ENCODE results near the gene IFIT5.
"Not testable (repeated sequence)": the region's sequence is repeated elsewhere in the genome, so short reads cannot be mapped to it uniquely, and the experiment has no call there.

IFIT5 gene

DNA sequence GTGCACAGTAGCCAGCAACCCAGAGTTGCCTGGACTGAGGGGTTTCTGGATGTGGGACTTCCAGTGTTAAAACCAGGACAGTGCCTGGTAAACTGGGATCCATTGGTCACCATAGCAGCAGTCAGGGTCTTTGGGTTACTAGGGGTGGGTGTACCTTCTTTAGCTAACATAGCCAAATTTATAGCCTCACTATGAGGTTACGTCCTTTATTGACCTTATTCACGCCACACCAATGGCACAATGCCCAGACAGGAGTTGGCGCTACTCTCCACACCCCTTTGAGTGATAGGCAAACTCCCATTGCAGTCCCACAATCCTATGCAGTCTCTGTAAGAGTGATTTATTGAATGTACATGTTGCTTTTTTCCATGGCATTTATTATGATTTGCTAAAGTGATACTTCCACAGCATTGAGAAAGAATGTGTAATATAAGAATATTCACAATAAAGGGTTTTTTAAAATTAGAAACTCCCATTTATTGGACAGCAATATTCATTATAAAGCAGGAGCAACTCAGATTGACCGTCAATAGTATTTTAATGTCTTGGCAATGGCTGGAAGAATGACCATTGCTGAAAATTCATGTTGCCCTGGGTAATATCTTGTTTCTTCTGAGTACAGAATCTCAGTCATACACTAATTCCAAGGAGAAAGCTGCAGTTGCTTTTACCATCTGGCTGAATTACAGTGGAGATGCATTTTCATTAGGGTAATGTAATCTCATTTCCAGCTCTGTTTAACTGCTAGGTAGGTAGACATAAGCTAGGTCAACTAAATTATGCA is 26.1 kb downstream of the IFIT5 start:
- no peak for DNase-seq

DNA sequence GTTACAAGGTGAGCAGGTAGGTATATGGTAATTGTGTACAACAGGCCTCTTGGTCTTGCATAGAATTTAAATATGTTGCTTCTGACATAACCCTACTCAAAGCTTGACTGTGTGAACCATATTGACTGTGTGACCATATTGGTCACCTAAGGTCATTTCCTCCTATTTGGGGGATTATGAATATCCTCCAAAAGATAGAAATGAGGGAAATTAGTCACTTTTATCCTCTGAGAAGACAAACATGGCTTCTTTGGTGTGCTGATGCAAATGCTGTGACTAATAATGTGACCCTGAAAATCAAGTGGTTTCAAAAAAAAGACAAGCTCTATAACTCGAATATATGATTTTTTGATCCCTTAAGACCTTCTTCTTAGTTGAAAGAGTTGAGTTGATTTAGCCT is 27.9 kb downstream of the IFIT5 start:
- no peak for DNase-seq

DNA sequence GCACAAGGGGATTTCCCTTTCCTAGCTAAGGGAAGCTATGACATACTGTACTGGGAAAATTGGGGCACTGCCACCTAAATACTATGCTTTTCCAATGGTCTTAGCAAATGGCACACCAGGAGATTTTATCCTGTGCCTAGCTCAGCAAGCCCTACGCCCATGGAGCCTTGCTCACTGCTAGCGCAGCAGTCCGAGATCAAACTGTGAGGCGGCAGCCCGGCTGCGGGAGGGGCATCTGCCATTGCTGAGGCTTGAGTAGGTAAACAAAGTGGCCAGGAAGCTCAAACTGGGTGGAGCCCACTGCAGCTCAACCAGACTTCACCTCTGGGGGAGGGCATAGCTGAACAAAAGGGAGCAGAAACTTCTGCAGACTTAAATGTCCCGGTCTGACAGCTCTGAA is 30.5 kb downstream of the IFIT5 start:
- DNase-seq = not testable (repeated sequence)

DNA sequence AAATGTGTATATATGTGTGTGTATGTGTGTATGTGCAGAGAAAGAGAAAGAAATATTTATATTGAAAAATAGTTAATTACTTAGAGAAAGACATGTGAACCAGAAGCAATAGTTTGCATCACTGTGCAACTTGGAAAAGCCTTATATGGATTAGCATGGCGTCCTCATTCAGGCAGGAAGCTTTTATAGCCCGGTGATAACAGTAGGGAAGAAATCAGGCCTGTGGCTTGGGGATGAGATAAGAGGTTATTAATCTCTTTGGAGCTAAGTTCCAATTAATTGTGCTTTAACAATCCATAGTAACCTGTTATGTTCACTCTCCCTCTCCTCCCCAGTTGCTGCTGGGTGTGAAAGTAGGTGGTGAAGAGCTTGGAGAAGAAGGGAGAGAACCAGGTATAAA is 36.5 kb downstream of the IFIT5 start:
- no peak for DNase-seq

DNA sequence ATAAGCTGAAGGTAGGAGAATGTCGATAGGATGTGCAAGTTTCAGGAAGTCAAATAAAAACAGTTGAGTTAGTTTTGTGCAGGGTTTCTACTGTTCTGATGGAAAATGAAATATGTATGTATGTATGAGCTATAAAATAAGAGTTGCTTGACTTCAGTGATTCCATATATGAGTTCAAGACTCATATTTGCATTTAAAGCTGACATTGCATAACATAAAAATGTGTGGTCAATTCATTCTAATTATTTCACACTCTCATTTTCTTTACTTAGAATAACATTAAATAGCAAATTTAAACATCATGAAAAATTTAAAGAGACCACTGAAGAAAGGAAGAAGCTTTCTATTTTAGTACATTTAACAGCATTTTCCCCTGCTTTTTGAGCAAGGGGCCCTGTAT is 37.8 kb downstream of the IFIT5 start:
- DNase-seq = no peak

DNA sequence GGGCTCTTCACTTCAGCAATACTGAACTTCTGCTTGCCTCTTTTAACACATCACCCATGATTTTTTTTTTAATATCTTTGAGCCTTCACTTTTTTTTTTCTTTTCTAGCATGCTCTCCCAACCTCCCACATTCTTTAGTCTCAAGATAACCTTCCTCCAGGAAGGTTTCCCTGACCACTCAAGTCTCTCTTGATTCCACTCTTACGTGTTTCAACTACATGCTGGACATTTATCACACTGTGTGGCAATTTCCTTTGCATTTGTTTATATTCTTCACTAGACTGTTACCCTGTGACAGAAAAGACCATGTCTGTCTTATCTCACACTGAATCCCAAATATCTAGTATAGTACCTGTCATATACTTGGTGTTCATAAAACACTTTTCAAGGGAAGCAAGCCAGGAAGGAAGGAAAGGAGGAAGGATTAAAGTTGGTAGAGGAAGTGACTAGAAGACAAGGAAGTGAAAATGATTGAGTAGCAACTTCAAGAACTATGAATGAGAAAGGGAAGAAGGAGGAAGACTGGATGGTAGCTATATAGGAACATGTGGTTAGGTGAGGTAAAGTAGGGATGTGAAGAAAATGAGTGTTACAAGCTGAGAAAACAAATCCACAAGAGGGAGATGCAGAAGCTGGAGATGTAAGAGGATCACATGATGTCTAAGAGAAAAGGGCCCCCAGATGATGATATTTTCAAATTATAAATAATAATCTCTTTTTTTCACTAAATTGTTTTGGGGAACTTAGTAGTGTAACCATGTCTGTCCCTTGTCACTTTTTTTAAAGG is 40.4 kb downstream of the IFIT5 start:
- DNase-seq = no peak

DNA sequence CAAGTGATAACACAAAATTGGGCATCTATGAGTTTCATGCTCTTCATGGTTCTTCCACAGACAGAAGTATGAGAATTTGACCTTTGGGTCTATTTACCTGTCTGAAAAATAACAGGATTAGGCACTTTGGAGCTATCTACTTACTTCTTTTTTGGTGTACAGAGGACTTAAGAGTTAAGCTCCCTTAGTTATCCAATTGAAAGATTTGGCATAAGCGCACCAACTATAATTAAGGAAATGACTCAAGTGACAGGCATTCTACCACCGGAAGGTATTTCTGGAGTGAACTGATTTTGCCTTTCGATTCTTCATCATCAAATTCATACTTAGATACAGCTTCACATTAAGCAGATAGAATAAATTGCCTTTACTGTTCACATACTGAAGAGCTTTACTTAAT is 43.9 kb downstream of the IFIT5 start:
- DNase-seq = no peak

DNA sequence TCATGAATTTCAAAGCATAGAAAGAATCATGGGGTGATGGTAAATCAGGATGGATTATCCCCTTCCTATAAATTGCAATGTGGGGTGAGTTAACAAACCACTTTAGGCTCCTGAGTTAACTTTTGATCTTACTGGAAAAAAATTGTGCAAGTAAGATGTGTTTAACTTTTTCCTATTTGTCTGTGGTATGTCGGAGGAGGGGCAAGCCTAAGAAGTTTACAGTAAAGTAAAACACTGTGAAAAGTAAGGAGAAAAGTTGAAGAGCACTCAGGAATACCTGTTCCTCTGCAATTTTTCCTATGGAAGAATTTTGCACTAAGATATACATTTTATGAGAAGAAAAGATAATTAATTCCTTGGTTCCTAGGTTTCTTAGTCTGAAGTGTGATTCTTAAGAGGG is 44.4 kb downstream of the IFIT5 start:
- DNase-seq = no peak

DNA sequence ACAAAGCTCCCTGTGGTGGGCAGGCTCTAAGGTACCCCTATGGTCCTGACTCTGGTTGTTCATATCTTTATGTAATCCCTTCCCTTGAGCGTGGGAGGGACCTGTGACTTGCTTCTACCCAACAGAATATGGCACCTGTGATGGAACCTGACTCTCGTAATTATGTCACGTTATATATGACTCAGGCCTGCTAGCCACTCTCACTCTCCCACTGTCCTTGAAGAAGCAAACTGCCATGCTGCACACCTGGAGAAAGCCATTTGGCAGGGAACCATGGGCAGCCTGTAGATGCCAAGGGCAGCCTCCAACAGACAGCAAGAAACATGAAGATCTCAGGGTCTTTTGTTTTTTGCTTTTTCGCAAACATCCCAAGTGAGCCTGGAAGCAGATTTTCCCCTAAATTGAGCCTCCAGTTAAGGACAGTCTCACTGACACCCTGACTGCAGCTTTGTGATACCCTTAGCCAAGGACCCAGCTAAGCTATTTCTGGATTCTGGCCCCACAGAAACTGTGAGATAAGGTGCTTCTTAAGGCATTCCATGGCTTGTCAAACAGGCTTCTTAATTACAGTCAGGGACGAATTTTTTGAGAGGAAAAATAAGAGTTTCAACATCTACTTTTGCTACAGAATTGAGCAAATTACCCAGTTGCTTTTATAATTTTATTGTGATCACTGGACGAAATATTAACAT is 49.6 kb downstream of the IFIT5 start:
- no peak for DNase-seq

DNA sequence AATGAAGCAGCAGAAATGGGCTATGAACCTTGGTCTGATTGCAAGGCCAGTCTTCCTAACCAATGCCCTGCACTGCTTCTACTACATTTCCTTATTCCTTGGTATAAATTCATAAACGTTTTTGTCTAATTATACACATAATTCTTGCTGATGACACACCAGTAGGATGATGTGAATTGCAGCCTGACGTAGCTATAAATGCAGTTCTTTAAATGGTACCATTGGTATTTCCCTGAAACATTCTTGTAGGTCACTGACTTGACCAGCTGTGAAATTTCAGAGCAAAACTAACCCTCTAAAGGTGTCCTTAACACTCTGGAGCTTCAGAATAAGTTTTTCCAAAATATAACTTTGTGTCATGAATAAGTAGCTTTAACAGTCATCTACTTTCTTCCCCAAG is 50.8 kb downstream of the IFIT5 start:
- no peak for DNase-seq

DNA sequence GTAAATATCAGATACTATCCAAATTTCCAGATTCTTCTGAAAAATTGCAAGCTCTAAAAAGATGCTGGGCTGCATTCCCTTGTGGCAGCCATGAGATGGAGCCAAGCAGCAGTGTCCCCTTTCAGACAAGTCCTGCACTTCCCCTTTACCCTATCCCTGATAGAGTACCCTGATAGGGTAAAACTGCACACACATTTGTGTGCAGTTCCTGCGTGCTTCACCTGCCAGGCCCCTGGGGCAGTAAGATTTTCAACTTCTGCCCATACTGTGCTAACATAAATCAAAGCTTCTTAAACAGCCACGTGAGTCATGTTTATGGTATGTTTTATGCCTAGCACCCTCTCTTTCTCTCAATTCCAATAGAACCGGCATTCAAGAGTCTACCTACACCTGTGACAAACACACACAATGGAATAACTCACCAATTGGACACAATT is 52.2 kb downstream of the IFIT5 start:
- no peak for DNase-seq

DNA sequence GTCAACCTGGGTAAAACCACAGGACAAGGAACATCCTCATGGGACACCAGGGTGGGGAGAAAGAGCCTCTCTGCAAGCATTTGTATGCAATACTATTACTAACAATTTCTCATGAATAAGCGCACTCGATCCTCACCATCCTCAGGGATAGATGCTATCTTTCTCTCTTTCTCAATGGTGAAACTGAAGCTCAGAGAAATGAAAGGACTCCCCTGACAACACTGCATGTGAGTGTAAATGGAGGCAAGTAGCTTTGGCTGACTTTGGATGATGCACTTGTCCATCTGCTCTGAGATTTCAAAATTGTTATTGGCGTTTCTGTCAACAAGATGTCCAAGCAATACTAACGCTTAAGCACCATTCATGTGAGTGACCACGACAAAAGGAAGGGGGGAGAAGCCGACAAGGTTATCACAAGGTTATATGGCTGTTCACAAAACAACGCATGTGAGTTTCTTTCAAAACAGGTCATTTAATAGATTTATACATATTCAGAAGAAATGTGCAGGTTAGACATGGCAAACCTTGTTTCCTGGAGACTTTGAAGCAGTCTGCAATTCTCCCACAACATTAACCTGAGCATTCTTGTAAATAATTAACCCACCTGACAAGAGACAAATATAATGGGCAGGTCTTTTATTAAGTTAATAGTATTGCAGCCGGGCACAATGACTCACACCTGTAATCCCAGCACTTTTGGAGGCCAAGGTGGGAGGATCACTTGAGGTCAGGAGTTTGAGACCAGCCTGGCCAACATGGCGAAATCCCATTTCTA is 54.0 kb downstream of the IFIT5 start:
- DNase-seq = no peak

DNA sequence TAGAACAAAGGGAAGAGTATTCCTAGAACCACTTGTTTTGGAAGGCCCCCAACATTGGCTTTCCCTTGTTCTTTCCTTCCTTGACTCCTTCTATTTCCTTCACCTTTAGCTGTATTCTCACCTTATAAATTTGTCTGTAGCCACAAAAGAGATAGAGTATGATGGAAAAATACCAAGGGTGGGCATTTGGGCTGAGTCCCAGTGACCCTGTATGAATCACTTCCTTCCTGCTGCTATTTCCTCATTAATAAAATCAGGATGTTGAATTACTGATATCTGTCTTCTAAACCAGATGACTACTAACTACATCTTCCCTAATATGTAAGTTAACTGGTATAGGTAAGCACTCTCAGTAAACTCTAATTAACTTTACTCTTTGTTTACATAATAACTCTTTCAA is 55.1 kb downstream of the IFIT5 start:
- no peak for DNase-seq

All from left hindlimb (tissue), 1 donor.